Upper lobe of left lung (tissue), 4 donors: Measurements from ENCODE around the gene TRIM25.

Experiments
- EP300 ChIP-seq, 4 donors: sonication (generic); formaldehyde crosslinking; IDR thresholded peaks; one replicate each; pipeline ENCODE4 v1.5.1; 2017; ENCODE audit warnings: antibody characterized with exemption in 4 of 4, control low read depth in 2 of 4
- POLR2A ChIP-seq, 4 donors: fragments of 450-650 bp; IDR thresholded peaks; one replicate each; pipeline ENCODE4 v1.5.1; 2016 to 2017; ENCODE audit warnings: antibody characterized with exemption in 4 of 4, mild to moderate bottlenecking in 2 of 4
- TF ChIP-seq, protein P1 (sequence below), 6 experiments: fragments of 450-650 bp in 4 of 6; fragments of 200-600 bp in 2 of 6; sonication (generic) in 2 of 6; IDR thresholded peaks; one replicate each; pipeline ENCODE4 v1.5.1; 2016 to 2019; ENCODE audit warnings: antibody characterized with exemption in 6 of 6

DNA sequence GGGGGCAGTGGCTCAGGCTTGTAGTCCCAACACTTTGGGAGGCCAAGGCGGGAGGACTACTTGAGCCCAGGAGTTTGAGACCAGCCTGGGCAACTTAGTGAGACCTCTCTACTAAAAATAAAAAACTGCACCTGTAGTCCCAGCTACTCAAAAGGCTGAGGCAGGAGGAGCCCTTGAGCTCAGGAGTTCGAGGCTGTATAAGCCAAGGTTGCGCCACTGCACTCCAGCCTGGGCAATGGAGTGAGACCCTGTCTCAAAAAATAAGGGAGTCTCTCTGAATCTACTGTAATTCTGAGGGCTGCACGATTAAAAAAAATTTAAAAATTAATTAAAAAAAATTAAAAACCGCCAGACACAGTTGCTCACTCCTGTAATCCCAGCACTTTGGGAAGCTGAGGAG is 43.1 kb upstream of the TRIM25 start:
- TF ChIP-seq POLR2A (IDR thresholded peaks at IDR 0.05) (no peak), EP300 (IDR thresholded peaks at IDR 0.05) (no peak)
- TF ChIP-seq, protein P1, sequence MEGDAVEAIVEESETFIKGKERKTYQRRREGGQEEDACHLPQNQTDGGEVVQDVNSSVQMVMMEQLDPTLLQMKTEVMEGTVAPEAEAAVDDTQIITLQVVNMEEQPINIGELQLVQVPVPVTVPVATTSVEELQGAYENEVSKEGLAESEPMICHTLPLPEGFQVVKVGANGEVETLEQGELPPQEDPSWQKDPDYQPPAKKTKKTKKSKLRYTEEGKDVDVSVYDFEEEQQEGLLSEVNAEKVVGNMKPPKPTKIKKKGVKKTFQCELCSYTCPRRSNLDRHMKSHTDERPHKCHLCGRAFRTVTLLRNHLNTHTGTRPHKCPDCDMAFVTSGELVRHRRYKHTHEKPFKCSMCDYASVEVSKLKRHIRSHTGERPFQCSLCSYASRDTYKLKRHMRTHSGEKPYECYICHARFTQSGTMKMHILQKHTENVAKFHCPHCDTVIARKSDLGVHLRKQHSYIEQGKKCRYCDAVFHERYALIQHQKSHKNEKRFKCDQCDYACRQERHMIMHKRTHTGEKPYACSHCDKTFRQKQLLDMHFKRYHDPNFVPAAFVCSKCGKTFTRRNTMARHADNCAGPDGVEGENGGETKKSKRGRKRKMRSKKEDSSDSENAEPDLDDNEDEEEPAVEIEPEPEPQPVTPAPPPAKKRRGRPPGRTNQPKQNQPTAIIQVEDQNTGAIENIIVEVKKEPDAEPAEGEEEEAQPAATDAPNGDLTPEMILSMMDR (IDR thresholded peaks at IDR 0.05) = no peak
